Activated CD4-positive, alpha-beta T cell treated with anti-CD3 and anti-CD28 coated beads, Interleukin-2, amount 50 U/mL, for 1 hour (primary cell): Measurements from ENCODE around the gene IKZF1.

Source experiments
- DNase-seq: peaks from one replicate; pipeline ENCODE4 v3.0.0-alpha.2; 2020

The IKZF1 gene

DNA sequence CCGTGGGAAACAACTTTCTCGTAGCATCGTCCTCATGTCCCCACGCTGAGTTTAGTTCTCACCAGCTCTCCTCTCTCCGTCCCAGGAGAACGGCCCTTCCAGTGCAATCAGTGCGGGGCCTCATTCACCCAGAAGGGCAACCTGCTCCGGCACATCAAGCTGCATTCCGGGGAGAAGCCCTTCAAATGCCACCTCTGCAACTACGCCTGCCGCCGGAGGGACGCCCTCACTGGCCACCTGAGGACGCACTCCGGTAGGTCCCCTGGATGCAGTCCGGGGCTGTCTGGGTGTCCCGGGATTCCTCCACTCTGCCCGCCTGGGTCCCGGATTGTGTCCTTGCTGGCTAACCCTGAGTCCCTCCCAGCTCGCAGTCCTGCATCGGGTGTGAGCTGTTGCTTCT, 77.9 kb downstream of the IKZF1 start:
- no peak for DNase-seq

DNA sequence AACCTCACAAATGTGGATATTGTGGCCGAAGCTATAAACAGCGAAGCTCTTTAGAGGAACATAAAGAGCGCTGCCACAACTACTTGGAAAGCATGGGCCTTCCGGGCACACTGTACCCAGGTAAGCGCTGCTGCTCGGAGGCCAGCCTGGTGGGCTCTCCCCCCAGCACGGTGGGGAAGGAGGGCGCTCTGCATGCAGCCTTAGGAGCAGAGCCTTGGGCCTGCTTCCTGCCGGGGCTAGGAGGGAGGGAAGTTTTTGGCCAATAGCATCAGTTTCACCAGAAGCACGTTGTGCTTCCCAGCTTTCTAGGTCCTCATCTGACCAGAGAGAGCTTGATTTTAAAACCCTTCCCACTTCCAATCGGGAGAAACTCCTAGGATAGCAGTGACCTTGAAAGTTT, 82.8 kb downstream of the IKZF1 start:
- no peak for DNase-seq

DNA sequence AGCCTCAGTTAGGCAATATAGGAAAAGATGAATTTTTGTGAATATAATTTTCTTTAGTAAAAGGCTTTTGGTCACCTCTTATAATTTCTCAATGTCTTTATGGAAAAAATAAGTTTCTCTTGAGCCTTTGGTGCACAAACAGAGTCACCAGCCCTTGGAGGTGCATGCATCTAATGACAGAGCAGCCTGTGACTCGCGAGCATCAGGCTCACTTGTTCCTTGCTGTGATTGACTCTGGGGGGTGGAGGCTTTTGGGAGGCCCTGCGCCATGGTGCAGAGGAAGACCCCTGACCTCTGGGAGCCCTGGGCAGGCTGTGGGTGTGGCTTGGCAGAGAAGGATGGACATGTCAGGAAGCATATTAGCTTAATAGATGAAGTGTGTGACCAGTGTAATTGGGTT, 85.4 kb downstream of the IKZF1 start:
- peak; percentile 26 for DNase-seq

DNA sequence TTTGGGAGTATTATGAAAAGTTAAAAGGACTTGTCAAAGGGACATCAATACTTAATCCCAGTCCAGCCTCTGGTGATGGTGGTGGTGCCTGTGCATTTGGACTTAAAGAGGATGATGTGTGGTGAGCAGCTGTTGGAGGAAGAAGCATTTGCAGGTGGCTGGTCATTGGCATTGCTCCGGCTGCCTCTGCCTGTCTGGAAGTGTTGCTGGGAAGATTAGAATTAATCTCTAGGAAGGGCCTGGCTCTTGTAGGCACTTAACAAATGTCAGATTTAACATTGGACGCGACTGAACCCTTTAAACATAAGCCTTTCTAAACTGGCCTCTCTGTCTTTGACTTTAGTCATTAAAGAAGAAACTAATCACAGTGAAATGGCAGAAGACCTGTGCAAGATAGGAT, 86.9 kb downstream of the IKZF1 start:
- no peak for DNase-seq

DNA sequence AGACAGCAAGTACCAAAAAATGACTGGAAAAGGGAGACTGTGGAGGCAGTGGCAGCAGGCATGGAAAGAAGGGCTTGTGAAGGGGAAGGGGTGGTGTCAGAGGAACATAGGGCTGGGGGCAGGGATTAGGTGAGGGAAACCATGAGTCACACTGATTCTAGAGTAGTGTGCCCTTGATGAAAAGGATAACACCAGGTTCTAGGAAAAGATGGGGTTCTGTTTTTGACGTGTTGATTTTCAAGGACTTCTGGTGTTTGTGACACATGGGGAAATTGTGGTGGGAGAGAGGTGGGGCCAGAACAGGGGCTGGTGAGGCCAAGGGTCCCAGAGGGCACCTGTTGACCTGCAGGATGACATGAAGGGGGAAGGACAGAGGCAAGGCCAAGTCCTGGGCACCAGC, 88.6 kb downstream of the IKZF1 start:
- DNase-seq: peak; percentile 30

DNA sequence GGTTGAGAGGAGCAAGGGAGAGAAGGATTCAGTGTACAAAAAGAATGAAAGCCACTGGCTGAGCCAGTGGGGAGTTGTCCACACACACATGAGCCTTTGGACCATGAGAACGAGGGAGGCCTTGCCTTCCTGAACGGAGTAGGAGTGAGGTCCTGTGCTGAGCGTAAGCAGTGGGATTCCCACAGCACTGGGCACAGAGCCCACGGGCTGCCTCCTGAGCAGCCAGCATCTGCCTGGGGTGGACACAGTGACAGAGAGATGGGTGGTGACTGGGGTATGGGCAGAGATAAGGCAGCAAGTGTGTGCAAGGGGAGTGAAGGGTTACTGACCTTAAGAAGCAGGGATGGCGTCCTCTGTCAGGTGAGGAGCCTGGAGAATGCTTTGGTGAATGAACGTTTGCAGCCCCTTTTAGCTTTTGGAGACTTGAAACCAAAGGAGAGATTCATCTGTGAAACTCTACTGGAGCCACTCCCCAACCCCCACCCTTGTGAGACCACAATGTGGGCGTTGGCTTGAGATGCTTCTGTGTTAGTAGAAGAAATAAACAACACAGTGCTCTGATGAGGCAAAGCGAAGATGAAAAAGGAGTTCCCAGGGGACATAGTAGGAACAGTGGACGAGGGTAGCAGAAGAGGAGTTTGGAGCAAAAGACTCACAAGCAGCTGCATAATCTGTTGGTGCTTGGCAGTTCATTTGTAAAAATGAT, 89.2 kb downstream of the IKZF1 start:
- peak; percentile 57 for DNase-seq

DNA sequence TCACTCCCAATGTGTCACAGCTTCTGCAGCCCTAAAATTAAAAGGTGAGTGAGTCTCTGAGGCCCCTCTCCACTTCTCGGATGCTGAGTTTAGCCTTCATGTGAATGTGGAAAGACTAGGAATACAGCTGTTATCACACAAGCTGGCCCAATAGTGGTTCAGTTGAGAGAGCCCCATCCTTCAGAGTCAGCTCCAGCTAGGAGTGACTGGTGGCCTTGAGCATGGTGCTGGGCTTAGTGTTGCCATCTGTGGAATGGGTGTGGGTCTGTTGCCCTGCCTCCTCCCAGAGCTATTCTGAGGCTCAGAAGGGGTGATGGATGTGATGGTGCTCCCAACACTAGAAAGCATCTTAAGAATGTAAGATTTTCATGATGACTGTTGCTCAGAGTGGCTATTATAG, 89.8 kb downstream of the IKZF1 start:
- no peak for DNase-seq

DNA sequence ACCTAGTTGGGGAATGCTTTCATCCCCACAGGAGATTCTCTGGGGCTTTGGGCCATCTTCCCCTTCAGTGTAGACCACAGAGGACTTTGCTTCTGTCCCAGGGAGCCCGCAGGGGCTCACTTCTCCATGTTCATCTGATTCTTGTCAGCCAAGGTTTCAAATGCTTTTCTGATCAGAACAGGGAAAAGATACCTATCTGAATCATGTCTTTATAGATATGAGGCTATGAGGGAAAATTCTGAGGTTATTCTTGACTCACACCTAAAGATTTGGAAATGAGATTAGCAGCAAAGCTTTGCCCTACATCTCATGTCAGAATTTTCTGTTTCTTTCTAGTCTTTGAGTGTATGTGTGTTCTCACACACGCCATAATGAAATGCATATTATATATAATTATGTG, 92.3 kb downstream of the IKZF1 start:
- no peak for DNase-seq

DNA sequence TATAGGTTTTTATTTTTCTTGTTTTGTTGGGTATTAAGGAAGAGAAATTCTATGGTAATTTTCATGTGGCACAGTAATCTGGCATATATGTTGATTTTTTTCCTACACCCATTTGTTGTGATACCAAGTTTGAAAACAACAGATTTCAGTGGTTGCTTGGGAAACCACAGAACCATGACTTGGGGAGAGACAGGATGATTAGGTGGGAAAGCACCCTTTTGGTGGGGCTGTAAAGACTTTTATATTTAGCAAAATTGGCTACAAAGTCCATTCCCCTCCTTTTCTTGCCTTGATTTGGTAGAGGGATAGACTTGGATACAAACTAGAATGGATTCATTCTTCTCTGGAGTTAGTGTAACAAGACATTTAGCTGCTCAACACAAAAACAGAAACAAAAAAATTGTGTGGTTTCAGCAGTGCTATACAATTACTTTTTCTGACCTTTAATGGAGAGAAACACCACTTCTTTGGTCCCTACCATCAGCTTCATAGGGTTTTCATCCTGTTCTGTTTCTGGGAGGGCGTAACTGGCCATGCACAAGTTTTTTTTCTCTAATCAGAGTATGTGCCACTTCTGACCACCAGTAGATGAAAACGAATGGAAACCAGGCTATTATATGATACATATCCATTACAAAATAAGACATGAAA, 92.9 kb downstream of the IKZF1 start:
- no peak for DNase-seq

DNA sequence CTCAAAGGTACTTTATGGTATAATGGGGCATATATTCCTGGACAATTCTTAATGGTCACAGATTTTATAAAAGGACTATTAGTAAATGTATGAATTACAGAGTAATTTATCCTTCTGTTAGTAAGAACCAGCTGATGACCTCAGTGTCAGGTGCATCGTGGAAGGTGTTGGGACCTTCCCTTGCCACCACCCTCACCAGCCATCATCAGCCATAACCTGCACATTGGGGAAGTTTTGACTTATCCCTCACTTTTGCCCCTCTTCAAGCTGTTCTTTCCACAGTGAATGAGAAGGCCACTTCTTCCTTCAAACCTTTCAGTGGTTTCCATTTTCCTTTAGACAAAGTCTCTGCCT, 93.4 kb downstream of the IKZF1 start:
- no peak for DNase-seq

DNA sequence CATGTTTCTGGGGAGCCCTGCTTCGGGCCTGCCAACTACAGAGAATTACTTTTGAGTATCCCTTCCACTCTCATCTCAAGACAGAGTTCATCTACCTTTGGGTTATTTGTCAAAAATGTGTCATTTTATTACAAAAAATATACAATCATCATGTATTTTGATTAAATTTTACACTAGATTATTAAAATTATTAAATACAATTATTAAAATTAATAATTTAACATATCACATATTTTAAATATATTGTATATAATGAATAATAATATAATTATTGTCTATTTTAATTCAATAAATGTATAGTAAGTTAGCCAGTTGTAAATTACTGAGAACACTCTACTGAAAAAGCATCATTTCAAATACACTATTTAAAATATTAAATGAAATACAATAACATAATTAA, 94.7 kb downstream of the IKZF1 start:
- DNase-seq: no peak

DNA sequence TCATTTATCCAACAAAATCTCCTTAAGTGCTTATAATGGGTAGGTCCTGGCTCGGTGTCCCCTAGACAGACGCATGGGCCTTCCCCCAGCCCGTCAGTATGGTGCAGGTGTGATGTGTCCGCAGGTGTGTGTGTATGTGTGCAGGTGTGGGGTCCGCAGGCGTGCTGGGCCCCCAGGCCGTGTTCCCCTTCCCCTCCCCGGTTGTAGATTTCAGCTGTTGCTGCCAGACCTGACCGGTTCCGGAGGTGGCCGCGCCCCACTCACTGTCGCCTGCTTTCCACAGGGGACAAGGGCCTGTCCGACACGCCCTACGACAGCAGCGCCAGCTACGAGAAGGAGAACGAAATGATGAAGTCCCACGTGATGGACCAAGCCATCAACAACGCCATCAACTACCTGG, 95.1 kb downstream of the IKZF1 start:
- DNase-seq: no peak

DNA sequence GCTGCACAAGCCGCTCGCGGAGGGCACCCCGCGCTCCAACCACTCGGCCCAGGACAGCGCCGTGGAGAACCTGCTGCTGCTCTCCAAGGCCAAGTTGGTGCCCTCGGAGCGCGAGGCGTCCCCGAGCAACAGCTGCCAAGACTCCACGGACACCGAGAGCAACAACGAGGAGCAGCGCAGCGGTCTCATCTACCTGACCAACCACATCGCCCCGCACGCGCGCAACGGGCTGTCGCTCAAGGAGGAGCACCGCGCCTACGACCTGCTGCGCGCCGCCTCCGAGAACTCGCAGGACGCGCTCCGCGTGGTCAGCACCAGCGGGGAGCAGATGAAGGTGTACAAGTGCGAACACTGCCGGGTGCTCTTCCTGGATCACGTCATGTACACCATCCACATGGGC, 95.6 kb downstream of the IKZF1 start:
- no peak for DNase-seq

DNA sequence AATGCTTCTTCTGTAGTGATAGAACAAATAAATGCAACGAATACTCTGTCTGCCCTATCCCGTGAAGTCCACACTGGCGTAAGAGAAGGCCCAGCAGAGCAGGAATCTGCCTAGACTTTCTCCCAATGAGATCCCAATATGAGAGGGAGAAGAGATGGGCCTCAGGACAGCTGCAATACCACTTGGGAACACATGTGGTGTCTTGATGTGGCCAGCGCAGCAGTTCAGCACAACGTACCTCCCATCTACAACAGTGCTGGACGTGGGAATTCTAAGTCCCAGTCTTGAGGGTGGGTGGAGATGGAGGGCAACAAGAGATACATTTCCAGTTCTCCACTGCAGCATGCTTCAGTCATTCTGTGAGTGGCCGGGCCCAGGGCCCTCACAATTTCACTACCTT, 99.9 kb downstream of the IKZF1 start:
- DNase-seq: no peak

DNA sequence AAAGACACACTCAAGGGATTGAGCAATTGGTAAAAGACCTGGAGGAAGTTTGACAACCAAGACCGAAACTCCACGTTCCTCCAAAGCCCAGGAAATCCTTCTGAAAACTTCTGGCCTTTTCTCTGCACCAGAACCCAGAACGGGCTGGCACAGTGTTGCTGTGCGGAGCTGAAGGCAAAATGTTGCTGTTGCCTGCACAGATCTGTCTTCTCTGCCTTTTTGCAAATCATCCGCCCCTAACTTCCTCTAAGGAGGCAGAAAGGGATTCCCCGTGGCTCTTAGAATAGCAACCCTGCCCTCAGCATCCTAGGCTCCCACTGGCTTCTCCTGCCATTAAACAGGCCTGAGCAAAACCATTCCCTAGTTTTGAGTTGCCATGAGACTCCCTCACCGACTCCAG, 100.7 kb downstream of the IKZF1 start:
- no peak for DNase-seq

DNA sequence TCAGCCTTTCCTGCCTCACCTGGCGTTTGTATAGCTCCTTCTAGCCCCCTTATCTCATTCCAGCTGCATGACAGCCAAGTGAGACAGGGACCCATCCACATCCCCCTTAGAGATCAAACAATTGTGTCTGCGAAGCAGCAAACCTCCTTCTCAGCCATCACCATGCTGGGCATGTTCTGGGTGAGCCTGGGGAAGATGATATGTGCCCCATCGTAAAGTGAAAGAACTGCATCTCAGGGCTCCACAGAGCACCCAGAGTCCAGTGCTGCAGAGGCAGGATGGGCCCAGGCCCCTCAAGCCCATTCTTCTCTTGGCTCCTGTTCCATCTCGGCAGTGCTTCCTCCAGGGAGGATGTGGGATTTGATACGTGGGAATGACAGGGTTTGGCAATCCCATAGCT, 102.4 kb downstream of the IKZF1 start:
- no peak for DNase-seq

DNA sequence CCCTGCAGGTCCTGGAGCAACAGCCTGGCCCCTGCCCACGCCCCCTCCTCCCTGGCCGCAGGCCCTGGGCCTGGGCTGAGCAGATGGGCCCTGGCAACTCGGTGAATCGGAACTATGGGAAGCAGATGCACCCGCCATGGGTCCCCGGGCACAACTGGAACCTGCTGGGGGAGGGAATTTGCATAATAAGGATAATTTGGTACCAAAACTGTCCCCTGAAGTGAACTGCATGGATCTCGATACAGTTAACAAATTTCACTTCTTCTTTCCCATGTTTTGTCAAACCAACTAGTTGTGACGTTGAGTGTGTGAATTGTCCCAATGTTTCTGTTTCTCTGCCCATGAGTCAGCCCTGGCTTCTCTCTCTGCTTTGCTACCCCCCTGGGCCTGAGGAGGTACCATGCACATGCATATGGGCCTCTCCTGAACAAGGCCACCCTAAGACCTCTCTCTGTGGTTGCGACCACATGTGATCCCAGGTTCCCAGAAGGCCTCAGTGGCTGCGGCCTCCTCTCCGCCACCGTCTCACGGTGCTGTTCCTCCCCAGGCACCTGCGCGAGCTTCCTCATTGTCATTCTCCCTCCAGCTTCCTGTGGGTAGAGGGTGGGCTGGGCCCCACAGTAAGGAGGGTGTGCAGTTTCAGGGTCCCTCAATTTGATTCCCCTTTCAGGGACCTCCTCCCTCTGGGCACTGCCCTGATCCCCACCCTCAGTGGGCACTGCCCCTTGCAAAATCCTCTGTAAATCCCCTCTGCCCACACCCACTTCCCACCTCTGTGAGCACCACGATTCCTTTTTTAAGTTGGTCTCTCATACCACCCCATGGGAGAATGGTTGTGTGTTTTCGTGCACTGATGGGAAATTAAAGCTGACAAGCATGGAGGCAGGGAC, 105.6 kb downstream of the IKZF1 start:
- DNase-seq: no peak

DNA sequence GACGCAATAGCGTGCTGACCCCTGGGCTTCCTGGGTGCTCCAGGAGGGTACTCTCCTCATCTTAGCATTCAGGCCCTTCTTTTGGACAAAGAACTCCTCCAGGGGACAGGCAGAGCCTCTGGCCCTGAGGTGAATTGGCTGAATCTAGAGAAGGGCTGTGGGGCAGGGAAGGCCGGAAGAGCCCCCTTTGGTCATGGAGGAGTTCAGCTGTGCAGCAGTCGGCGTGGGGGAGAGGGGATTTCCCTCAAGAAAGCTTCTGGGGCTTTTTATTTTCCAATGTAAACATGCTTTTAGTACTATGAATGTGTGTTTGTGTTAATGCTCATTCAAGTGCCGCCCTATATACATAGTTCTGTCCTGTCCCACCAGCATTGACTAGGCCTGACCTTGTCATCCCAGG, 106.8 kb downstream of the IKZF1 start:
- DNase-seq: no peak

DNA sequence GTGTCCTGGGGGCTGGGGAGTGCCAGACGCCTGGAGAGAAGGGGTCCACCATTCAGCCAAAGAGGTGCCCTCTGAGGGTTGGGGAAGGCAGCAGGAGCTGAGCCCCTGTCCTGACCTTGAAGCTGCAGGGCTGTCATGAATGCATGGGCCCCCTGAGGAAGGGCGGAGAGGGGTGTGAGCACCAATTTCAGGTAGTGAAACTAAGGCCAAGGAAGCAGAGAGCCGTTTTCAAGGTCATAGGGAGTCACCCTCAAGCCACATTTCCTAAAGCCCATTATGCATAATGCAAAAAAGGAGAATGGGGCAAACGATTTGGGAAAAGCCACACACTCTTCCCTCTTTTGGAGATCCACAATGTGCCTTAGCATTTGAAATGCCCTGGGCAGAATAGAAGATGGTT, 108.5 kb downstream of the IKZF1 start:
- no peak for DNase-seq

DNA sequence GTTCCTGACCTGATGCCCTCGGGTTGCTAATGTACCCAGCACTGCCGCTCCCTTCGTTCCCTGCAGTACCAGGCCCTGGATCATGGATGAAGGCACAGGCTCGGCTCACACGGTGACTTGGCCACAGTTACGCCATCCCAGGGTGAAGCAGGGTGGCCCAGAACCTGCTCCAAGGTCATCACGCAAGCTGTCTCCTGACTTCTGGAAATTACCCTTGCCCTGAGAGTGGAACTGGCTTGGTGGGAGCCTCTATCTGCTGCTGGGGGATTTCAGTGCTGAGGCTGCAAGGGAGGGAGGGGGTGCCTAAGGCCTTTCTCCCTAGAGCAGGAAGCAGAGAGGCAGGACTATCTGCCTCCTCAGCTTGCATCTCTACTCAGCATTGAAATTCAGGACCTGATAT, 109.0 kb downstream of the IKZF1 start:
- no peak for DNase-seq

DNA sequence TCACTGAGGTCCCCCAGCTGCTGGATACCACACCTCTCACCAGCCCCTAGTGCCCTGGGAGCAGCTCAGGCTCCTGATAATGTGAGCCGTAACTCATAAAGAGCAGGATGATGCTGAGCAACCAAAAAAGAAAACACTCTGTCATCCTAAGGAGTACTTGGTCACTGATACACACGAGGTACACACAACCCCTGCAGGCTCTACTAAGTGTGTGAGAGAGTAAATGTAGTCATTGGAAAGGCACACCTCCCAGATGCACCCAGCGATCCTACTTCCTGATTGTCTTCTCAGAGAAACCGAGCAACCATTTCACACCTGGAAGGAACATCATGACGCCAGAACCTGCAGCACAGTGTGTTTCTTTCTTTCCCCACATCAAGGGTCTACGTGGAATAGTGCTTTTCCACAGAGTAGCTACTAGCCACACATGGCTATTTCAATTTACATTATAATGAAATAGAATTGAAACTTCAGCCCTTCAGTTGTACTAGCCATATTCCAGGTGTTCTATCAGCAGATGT, 111.4 kb downstream of the IKZF1 start:
- no peak for DNase-seq

DNA sequence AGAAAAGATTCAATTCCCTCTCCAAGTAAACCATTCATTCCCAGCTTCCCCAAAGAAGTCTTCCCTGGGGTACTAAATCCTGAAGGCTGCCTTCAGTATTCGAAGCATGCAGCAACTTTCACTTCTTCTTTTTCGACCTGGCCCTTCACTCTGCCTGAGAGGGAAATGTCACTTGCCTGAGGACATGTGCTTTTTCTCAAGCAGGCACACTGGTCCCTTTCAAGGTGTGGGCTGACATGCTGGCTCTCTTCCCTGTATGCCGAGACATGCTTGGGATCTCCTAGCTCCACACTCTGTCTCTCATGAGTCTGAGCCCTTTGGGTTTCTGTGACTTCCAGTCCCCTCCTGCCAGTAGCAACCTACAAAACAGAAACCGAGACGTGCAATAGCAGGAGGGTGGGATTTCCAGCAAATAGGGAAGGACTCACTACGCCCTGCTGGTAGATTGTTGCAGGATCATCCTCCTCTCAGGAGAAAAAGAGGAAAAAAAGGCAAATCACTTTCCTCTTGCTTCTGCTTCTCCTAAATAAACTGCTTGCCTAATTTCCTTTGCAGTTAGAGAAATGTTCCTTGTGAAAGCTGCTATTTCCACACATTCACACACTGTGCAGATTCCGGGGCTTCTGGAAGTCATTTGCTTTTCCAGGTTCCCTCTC, 112.1 kb downstream of the IKZF1 start:
- DNase-seq: no peak

DNA sequence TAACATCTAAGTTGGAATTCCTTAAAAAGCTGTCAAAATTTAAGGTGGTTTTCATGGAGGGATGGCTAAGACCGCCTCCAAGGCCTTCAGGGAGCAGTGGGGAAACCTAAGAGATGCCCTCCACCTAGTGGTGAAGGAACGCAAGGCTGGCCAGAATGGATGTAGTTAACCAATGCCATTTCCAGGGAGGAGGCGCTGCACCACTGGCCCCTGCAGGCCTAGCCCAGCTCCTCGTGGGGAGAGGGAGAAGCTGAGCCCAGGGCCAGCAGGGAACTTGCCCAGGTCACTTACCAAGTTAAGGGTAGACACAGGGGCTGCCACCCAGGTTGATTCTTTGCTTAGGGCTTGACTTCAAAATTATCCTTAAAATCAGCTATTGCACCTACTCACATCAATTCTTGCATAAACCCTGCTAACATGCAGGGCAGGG, 113.6 kb downstream of the IKZF1 start:
- DNase-seq: peak; percentile 64
